ENCODE data around the gene MUCL3. TPM values are rescaled to one million over a fixed set of nuclear protein-coding genes. Genes with fewer than 3 reads are reported as not detected.
"Not testable (repeated sequence)": the region's sequence is repeated elsewhere in the genome, so short reads cannot be mapped to it uniquely, and the experiment has no call there.

Gene MUCL3
- total RNA-seq, 2 donors from 2014 or later = 13.8 TPM; not detected in 1

DNA sequence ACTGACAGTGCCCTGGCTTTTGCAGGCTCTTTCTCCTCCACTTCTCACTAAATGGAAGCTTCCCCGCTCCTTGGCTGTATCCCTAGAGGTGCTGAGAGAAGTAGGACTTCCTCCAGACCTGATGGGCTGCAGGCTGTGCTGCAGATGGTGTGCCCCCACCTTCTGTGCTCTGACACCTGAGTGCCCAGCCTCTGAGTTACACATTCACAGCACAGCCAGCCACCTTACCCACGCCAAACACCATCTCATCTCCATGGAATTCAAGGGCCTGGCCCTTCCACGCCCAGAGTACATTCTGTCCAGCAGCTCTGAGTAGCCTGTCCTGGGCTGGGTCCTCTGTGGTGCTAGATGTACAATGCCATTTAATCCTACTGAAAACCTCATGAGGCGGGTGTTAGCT is 14.1 kb upstream of the MUCL3 start:
- Histone ChIP-seq H3K27me3 (replicated peaks; ENCODE audit: insufficient read depth) (no peaks in the 10 kb centered on the region), H3K36me3 (peaks cover 29% of the 10 kb centered on the region), H3K4me1 (ENCODE audit: control insufficient read depth in 1 of 2, low read depth in 2 of 2) (no peaks in the 10 kb centered on the region), H3K9me3 (peaks cover 4% of the 10 kb centered on the region), H3K4me3 (no peak overlapping the region), H3K27ac (peak overlapping the region in 1 of 2 donors; percentile 21)
- TF ChIP-seq, protein P1, sequence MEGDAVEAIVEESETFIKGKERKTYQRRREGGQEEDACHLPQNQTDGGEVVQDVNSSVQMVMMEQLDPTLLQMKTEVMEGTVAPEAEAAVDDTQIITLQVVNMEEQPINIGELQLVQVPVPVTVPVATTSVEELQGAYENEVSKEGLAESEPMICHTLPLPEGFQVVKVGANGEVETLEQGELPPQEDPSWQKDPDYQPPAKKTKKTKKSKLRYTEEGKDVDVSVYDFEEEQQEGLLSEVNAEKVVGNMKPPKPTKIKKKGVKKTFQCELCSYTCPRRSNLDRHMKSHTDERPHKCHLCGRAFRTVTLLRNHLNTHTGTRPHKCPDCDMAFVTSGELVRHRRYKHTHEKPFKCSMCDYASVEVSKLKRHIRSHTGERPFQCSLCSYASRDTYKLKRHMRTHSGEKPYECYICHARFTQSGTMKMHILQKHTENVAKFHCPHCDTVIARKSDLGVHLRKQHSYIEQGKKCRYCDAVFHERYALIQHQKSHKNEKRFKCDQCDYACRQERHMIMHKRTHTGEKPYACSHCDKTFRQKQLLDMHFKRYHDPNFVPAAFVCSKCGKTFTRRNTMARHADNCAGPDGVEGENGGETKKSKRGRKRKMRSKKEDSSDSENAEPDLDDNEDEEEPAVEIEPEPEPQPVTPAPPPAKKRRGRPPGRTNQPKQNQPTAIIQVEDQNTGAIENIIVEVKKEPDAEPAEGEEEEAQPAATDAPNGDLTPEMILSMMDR (IDR thresholded peaks at IDR 0.05) = no peak
- DNase-seq (ENCODE audit: low spot score) (no peak), ATAC-seq (ENCODE audit: insufficient number of reproducible peaks, low FRiP score, low read depth) (no peak)

DNA sequence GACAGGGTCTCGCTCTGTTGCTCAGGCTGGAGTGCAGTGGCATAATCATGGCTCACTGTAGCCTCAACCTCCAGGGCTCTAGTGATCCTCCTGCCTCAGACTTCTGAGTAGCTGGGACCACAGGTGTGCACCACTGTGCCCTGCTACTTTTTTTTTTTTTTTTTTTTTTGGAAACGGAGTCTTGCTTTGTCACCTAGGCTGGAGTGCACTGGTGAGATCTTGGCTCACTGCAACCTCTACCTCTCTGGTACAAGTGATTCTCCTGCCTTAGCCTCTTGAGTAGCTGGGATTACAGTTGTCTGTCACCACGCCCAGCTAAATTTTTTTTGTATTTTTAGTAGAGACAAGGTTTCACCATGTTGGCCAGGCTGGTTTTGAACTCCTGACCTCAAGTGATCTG is 13.7 kb upstream of the MUCL3 start:
- not testable (repeated sequence) for H3K27me3 ChIP-seq (replicated peaks; ENCODE audit: insufficient read depth); DNase-seq (ENCODE audit: low spot score); ATAC-seq (ENCODE audit: insufficient number of reproducible peaks, low FRiP score, low read depth); H3K4me3 ChIP-seq; H3K4me1 ChIP-seq (ENCODE audit: control insufficient read depth in 1 of 2, low read depth in 2 of 2); H3K9me3 ChIP-seq; H3K27ac ChIP-seq
- H3K36me3 ChIP-seq = peaks cover 27% of the 10 kb centered on the region

DNA sequence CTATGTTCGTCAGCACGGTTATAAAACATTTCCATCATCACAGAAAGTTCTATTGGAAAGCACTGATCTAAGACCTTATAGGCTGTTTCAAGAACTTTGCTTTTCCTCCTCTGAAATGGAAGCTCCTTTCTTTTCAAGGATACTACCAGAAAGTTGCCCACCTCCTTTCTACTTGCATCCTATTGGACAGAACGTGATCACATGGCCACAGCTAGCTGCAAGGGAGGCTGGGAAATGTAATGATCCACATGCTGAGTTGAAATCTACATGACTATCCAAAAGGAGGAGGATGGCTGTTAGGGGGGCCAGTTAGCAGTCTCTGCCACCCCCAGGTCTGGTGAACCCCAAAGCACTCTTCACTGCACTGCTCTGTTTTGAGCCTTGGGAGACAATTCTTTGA is 12.1 kb upstream of the MUCL3 start:
- Histone ChIP-seq H3K27me3 (replicated peaks; ENCODE audit: insufficient read depth) (no peaks in the 10 kb centered on the region), H3K4me1 (ENCODE audit: control insufficient read depth in 1 of 2, low read depth in 2 of 2) (no peaks in the 10 kb centered on the region), H3K9me3 (peaks cover 4% of the 10 kb centered on the region), H3K27ac (no peak overlapping the region), H3K4me3 (no peak overlapping the region), H3K36me3 (peaks cover 12% of the 10 kb centered on the region)
- ATAC-seq (ENCODE audit: insufficient number of reproducible peaks, low FRiP score, low read depth) = no peak
- DNase-seq (ENCODE audit: low spot score) = no peak
- TF ChIP-seq, protein P1 (IDR thresholded peaks at IDR 0.05) = no peak

DNA sequence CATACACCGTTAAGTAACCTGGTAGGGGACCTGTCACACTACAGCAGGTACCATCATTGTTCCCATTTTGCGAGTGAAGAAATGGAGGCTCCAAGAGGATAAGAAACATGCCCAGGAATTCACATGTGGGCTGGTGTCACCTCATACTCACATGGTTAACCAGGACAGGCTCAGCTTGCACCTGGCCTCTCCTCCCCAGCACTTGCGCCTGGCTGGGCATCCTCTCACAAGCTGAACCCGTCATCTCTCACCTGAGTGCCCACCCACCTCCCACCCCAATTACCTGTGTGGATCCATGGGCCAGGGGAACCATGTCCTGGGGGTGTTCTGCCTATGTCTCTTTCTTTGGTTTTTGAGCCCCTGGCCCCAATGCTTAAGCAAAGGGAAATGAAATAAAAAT is 10.3 kb upstream of the MUCL3 start:
- H3K27me3 ChIP-seq (replicated peaks; ENCODE audit: insufficient read depth) = no peaks in the 10 kb centered on the region
- no peak overlapping the region for H3K4me3 ChIP-seq
- ATAC-seq (ENCODE audit: insufficient number of reproducible peaks, low FRiP score, low read depth) (no peak), DNase-seq (ENCODE audit: low spot score) (no peak)
- H3K4me1 ChIP-seq (ENCODE audit: control insufficient read depth in 1 of 2, low read depth in 2 of 2) = no peaks in the 10 kb centered on the region
- no peak overlapping the region for H3K27ac ChIP-seq
- TF ChIP-seq, protein P1 (IDR thresholded peaks at IDR 0.05) = no peak
- peaks cover 4% of the 10 kb centered on the region for H3K9me3 ChIP-seq
- peaks cover 8% of the 10 kb centered on the region for H3K36me3 ChIP-seq

DNA sequence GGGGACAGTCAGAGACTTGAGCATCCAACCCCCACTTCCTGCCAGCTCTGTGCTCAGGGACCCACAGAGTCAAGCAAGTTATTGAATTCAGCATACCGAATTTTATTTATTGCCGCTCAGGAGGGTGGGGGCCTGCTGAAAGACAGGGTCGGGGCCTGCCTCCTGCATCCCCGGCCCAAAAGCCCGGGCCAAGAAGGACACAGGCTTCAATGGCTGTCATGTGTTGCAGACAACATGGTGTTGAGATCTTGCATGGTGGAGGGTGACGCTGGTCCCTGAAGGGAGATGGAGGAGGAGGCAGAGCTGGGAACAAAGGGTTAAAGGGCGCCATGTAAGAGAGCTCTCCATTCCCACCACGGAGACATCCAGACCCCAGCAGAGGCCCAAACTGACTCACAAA is 9.5 kb upstream of the MUCL3 start:
- Histone ChIP-seq H3K4me3 (no peak overlapping the region), H3K9me3 (peaks cover 4% of the 10 kb centered on the region), H3K27me3 (replicated peaks; ENCODE audit: insufficient read depth) (no peaks in the 10 kb centered on the region), H3K27ac (no peak overlapping the region), H3K4me1 (ENCODE audit: control insufficient read depth in 1 of 2, low read depth in 2 of 2) (no peaks in the 10 kb centered on the region), H3K36me3 (peaks cover 2% of the 10 kb centered on the region)
- no peak for DNase-seq (ENCODE audit: low spot score)
- TF ChIP-seq, protein P1 (IDR thresholded peaks at IDR 0.05) = no peak
- ATAC-seq (ENCODE audit: insufficient number of reproducible peaks, low FRiP score, low read depth) = no peak

DNA sequence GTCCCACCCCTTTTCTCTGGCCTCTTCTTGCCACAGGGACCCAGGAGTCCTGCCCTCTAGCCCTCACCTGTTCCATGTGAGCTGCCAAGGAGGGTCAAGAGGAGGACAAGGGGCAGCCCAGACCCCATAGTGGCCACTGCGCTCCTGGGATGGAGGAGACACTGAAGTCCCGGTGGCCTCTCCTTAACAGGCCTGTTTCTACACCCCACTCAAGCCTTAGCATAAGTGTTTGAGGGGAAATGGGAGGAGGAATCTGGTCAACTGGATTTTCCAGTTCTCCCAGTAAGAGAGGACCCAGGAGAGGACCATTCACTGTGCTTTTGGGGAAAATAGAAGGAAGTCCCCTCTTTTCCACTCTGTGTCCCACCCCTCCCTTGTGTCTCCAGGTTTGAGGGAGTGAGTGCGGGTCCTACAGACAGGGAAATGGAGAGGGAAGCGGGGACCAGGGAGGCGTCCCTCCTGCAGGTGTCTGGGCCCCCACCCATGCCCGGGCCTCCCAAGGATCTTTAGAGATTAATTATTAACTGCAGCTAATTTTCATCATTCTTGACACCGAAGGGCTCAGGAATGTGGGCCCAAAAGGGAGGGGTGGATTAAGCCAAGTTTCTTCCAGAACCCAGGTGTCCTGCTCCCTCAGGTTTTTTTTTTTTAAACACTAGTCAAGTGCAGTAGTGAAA is 8.7 kb upstream of the MUCL3 start, which contains the start of gene SFTA2:
TSS of gene SFTA2 (minus strand) at position 202 of the 677 bp plus-strand sequence. CDS start at position 128, 74 bp downstream.
- Histone ChIP-seq H3K4me3 (no peak within 1 kb of the TSS), H3K27ac (no peak within 1 kb of the TSS), H3K36me3 (no peaks in the 10 kb centered on the region), H3K27me3 (replicated peaks; ENCODE audit: insufficient read depth) (no peaks in the 10 kb centered on the region), H3K9me3 (peaks cover 4% of the 10 kb centered on the region), H3K4me1 (ENCODE audit: control insufficient read depth in 1 of 2, low read depth in 2 of 2) (no peaks in the 10 kb centered on the region)
- ATAC-seq (ENCODE audit: insufficient number of reproducible peaks, low FRiP score, low read depth) (no peak), DNase-seq (ENCODE audit: low spot score) (no peak)
- TF ChIP-seq, protein P1 (IDR thresholded peaks at IDR 0.05) = no peak
